Stimulated activated naive CD8-positive, alpha-beta T cell treated with anti-CD3 and anti-CD28 coated beads, Interleukin-15, Interleukin-2, amounts not matched to agents 100 U/mL and 50 U/mL, for 24 hours (primary cell): ENCODE data around the gene JAG2.

Experiments
- ATAC-seq: fragments of 150-1000 bp; cut with Tn5 transposase; one replicate; pipeline ENCODE4 v1.10.0; 2021
- DNase-seq: peaks from one replicate; pipeline ENCODE4 v3.0.0; 2021

Gene JAG2

DNA sequence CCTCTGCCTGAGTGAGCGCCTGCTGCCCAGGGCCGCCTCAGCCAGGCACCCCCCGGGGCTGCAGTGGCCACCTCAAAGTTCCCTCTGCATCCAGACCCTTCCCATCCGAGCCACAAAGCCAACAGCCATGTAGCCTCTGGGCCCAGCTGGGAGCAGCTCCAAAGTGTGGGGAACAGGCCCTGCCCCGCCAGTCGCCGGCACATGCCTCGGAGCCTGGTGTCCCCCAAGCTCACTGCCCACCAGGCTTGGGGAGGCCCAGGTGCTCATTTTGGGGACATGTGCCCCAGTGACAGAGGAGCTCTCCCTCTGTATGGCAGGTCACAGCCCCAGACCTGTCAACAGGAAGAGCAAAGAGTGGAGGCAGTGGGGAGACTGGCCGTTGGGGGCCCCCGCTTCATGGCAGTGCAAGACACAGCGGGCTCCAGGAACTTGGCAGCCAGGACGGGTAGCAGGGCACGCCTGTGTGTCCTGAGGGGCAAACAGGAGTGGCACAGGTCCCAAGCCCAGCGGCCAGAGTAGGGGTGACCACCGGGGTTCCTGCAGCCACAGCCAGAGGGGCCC, 29.9 kb downstream of the JAG2 start:
- no peak for DNase-seq
- no peak for ATAC-seq

GRCh38 chr14:105138021-105138541, 30.5 kb downstream of the JAG2 start:
- ATAC-seq (no peak), DNase-seq (no peak)

DNA sequence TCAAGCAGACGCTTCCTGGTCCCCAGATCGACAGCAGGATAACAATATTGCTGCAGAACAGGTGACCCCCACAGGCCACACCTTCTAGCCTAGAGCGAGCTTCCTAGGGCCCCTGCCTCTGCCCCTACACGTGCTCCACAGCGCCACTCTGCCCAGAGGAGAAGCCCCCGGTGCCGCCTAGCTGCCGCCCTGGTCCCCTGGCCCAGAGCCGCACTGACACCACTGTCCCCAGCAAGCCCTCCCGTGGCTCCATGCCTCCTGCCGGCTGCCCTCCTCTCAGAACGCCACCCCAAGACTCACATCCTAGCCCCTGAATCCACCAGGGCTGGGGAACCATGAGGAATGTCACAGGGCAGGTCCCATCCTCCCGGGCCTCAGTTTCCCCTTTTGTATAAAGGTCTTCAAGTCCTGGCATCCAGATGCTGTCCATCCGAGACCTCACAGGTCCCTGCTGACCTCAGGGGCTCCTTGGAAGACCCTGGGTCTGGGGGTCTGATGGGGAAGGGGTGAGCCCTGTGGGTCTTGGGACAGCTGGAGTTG, 31.0 kb downstream of the JAG2 start:
- no peak for ATAC-seq
- DNase-seq, result no peak

DNA sequence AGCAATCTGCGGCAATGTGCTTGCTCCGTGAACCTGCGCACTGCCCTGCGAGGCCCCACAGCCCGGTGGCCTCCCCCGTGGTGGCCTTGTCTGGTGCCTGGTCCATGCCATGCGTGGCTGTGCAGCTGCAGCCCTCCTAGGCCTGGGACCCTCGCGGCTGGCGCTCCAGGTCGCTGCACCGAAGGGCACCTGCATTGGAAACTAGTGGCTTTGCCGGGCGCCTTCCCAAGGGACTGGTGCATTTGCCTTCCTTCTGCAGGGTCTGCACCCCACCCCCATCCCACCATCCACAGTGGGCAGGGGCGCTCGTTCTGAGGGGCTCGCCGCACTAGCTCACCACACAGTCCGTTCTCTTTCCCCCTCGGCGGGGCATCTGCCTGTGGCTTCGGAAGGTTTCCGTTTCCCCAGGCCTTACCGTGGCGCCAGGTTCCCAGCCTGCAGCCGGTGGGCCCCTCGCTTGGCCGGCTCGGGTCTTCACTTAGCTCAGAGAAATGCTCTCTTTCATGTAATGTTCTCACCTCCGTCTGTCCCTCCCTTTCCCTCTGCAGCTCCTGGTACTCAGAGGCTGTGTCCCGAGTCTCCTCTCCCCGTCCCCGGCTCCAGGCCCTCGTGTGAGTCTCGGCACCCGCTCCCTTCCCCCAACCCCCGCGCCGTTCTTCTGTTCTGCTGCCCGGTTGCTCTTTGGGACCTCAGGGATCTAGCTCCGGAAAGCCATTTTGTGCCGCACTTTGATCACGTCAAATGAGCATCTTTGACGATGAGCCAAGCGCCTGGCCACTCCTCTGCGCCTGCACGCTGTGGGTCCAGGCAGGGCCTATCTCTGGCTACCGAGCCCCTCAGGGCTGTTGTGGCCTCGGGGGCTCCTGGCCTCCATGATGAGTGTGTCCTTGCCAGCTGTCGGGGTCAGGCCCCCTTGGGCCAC, 31.9 kb downstream of the JAG2 start:
- ATAC-seq (no peak), DNase-seq (no peak)

DNA sequence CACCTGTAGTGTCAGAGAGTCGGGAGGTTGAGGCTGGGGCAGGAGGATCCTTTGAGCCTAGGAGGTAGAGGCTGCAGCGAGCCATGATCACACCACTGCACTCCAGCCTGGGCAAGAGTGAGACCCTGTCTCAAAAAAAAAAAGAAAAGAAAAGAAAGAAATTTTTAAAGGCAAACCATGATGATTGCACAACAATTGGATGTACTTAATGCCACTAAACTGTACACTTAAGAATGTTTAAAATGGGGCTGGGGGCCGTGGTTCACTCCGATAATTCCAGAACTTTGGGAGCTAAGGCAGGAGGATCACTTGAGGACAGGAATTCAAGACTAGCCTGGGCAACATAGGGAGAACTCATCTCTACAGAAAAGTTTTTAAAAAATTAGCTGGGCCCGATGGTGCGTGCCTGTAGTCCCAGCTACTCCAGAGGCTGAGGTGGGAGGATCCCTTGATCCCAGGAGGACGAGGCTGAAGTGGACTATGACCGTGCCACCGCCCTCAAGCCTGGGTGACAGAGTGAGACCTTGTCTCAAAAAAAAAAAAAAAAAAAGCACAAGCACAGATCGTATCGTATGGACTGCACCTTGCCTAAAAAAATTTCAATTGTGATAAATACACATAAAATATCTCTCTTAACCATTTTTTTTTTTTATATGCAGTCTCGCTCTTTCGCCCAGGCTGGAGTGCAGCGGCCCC, 32.7 kb downstream of the JAG2 start:
- no peak for DNase-seq

DNA sequence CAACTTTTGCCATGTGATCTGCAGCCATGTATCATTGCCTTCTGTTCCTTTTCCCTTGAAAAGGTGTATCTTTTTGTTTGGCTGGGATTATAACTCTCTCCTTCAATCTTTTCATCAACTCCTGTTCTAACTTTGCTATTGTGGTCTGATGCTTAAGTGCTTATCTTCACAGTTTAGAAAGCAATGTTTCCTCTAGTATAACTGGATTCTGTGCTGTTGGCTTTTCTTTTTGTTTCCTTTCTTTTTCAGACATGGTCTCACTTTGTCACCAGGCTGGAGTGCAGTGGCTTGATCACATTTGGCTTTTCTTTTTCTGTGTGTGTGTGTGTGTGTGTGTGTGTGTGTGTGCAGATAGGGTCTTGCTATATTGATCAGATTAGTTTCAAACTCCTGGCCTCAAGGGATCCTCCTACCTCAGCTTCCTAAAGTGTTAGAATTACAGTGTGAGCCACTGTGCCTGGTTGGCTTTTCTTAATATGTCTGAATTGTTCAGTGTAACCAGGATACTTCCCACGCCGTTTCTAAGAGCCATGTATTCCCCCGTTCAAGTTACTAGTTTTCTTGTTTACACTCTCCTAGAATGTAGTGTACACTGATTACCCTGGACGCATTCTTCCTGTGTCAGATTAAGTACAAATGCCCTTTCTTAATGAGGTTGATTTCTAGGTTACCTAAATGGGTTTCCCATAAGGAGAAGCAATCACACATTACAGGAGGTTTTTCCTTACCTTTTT, 35.5 kb downstream of the JAG2 start:
- no peak for ATAC-seq

More for the DNA sequence above, 32.7 kb downstream of the JAG2 start:
- no peak for ATAC-seq

DNA sequence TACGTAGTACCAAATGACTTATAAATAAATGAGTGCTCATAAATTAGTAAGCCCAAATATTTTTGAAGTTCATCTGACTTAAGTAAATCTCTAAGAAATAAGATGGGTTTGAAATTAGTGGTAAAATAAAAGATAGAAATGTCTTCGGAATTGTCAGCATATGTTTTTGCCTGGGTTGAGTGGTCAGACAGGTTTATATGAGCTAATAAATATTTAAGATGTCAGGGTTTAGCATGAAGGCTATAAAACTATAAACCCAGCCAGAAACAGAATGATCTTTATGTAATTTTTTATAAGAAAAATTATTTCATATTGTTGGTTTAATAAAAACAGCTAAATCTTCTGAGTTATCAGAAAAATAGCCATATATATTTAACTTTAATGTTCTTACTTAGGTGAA, 37.3 kb downstream of the JAG2 start:
- DNase-seq (no peak), ATAC-seq (no peak)

More for the DNA sequence above, 35.5 kb downstream of the JAG2 start:
- DNase-seq, result no peak

GRCh38 chr14:105128059-105128458, 40.5 kb downstream of the JAG2 start:
- ATAC-seq (no peak), DNase-seq (no peak)

DNA sequence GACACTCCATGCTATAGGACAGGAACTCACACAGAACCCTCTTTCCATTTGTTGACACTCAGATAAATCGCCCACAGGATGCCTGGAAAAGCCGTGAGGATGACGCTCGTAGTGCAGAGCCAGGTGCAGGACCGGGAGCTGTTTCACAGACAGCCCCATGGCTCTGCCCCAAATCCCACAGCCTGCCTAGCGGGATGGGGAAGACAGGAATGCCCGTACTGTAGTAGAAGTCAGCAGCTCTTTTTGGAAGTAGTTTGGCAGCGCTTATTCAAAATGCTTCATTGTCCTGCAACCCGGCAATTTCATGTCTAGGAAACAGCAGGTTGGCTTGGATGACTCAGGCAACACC, 41.6 kb downstream of the JAG2 start:
- ATAC-seq, result no peak
- no peak for DNase-seq

GRCh38 chr14:105126126-105126980, 42.2 kb downstream of the JAG2 start:
- no peak for ATAC-seq
- DNase-seq, result no peak

DNA sequence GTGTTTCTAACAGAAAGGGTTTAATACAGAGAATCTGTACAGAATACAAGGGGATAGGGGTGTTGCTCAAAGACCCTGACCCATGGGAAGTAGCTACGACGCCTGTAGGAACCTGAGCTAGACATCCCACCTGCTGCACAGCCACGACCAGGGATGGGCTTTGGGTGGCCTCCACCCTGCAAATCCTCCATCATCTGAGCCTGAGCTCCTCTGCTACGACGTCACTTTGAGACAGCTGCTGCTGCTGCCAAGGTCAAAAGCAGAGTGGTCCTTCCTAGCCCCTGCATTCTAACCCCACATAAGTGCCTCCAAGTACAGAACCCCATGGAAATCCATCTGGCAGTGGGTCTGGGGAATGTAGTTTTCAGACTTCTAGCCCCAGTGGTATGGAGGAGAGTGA, 43.8 kb downstream of the JAG2 start:
- no peak for DNase-seq
- ATAC-seq, result no peak

DNA sequence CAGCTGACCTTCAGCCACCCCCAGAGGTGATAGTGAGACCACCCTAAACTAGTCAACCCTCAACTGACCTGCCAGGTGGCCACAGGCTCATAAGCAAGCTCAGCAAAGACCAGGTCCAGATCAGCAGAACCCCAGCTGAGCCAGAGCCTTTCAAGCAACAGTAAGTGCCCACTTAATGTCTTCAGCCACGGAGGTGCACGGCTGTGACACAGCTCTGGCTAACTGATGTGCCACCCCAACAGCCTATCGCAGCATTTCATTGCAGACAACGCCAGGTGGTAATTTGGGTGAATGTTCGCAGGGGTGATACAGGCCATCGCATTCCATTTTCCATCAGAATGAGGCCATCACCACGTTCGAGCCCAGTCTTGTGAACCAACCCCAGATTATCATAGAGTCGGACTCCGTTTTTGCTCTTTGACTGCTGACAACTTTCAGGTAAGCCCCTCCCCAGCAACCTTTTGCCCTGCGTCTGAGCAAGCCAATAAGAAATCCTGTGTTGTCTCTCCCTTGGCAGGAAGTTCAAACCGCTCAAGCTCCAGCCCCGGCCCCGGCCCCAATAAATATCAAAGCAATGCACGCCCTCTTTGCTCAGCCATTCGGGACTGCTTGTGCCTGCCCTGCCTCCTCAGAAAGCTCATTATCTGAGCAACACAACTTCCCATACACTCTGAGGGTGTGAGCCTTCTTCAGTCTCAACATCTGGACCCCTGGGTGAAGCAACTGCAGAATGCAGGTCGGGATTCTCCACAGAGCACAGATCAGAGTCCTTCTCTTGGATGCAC, 44.4 kb downstream of the JAG2 start:
- no peak for ATAC-seq

GRCh38 chr14:105123064-105123665, 45.4 kb downstream of the JAG2 start:
- DNase-seq (no peak), ATAC-seq (no peak)

More for the DNA sequence above, 44.4 kb downstream of the JAG2 start:
- no peak for DNase-seq

DNA sequence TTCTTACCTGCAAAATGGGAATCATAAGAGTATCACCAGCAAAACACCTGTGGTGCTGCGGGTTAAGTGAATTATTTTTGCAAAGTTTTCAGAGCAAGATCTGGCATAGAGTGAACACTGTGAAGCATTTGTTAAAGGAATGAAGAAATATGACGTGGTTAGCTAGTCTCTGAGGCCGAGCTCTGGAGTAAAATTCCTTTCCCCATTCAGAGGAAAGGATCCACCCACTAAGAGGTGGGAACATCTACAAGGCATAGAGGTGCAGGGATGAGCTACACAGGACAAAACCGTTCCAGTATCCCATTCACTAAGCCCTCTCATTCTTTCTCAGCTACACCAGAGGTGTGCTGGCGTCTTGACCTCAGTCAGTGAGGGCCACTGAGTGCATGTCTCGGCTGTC, 48.5 kb downstream of the JAG2 start:
- no peak for DNase-seq
- no peak for ATAC-seq

DNA sequence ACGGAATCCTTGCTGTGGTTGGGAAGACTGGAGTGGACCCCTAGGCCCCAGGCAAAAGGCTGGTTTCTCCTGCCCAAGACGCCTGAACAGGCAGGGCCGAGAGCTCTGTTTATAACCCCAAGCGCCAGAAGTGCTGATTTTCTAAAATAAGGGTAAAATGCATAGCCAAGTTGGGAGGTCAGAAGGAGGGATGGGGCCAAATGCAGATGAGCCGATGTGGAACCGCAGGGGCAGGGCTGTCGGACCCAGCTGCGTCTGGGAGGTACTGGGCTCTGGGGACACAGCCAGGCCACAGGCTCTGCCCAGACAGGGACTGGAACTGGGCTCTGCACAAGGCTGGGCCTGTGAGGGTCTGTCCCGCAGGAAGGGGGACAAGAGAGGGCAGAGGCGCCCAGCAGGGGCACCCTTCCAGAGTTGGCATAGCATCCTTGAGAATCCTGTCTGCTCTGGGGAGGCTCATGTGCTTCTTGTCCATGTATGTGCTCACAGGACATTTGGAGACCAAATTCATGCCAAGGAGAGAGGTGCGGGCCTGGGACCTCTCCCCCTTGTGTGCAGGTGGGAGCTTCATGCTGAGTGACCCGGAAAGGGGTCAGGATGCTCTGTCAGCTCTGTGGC, 49.1 kb downstream of the JAG2 start:
- ATAC-seq (no peak), DNase-seq (no peak)

DNA sequence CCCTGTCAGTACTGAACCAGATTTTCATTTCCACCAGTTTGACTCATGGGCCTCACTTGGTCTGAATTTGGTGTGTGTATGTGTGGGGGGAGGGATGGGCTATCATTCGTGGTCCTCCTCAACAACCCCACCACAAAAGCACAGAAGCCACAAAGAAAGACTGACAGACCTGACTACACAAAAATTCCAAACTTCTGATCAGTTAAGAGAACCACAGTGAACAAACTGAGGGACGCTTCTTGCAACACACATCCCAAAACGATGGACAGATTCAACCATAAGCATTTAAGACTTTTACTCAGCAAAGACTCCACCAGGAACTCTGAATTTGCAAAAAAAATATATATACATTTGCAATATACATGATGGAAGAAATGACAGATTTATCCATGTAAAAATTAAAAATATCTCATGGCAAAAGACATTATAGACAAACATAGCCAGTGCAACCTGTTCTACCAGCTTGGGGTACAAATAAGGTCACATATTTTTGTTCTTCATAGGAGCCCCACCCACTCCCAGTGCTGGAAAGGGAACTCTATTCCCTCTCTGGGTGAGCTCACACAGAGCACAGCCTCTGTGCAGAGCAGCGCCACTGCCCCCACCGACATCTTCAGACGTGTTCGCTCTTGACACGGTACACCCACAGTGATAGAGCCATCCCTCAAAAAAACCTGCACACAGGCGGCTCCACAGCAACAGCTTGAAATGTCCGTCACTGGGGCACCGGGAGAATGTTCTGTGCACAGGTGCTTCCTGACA, 49.7 kb downstream of the JAG2 start:
- DNase-seq (no peak), ATAC-seq (no peak)

DNA sequence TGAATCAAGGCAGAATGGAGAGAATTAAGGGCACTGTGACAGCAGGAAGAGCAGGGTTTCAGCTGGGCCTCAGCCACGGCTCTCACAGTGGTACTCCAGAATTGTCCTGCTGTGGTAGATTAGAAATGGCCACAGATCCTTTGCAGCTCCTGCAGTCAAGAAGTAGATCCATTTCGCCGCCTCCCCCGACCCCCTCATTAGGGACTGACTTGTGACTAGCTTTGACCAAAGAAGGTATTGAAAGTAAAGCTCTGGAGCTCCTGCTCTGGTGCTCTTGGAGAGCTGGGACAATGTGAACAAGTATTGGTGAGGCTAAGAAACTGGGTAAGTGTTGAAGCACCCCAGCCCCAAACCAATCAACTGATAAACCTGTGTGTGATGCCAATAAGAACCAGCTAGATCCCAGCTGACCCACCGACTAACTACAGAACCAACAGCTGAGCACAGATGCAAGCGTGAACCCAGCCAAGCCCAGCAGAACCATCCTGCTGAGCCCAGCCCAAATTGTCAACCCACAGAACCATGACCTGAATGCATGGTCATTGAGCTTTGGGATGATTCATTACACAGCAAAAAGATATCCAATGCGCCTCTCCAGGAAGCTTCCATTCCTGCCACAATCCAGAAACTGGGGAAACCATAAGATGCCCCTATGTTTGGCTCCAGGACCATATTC, 50.7 kb downstream of the JAG2 start:
- DNase-seq (no peak), ATAC-seq (no peak)

DNA sequence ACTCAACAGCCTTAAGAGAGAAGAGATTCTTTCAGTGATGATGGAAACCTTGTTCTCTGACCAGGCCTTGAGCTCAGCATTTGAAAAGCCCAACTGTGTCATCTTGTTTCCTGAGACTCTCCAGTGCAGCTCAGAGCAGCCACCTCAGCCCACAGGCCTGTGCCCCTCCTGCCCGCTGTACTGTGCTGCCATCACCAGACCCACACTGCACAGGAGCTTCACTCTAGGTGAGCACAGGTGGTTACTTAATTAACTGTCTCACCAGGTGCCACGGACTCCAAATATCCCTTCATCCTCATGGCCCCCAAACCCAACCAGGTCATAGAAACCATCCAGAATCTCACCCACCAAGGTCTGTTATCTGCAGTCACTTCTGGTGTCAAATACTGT, 51.3 kb downstream of the JAG2 start:
- ATAC-seq (no peak), DNase-seq (no peak)
